ENCODE measurements around the gene PIAS2. TPM values are rescaled to one million over a fixed set of nuclear protein-coding genes. Genes with fewer than 3 reads are reported as not detected.

Gene PIAS2
- total and polyA plus RNA-seq, 9 of the 15 experiments (the other 6 are each of a cell fraction or from before 2014, with no cell fraction given), result 2.9 to 23.9 (median 12.0) TPM

DNA sequence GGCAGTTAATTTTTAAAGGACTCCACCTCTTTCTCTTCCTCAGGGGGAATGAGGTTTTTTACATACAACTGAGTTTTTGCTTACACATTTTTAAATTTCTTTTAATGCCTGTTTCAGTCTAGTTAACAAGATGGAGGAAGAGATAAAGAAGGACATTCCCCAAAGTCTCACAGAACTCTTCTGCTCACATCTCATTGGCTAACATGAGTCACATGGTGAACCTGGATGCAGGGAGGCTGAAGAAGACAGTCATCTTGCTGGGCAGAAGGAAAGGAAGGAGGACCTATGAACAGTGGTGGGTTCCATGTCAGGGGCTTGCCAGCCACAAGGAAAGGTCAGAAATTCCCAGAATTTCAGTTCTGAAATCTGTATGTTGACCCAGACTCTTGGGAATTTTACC is 150.1 kb downstream of the PIAS2 start:
- in situ Hi-C loops (cut with MboI) (loop anchor here (10.0 kb wide), 1 partner anchor 258 kb away; no protein-coding TSS in a partner anchor), intact Hi-C loops (cut with micrococcal nuclease) (no loop called here)
- CTCF ChIA-PET (ENCODE audit: low intra/inter-chr PET ratio), result no interaction called here
- Histone ChIP-seq H4K20me1 (replicated peaks; ENCODE audit: control insufficient read depth, insufficient read depth, low read length) (no peaks in the 10 kb centered on the region), H2AFZ (ENCODE audit: low read depth, low read length) (no peak overlapping the region), H3K9me1 (ENCODE audit: control insufficient read depth, insufficient read depth, low read length) (no peaks in the 10 kb centered on the region), H3K4me3 (no peak overlapping the region), H3K9me3 (replicated peaks; ENCODE audit: control insufficient read depth, insufficient read depth, low read depth, low read length) (no peaks in the 10 kb centered on the region), H3K9ac (ENCODE audit: insufficient read depth in 1 of 2, low read depth in 2 of 2, low read length in 2 of 2) (no peak overlapping the region), H3K27ac (ENCODE audit: extremely low read depth, low read depth, low read length) (no peak overlapping the region), H3K79me2 (ENCODE audit: control insufficient read depth, insufficient read depth, low read length) (no peaks in the 10 kb centered on the region), H3K27me3 (ENCODE audit: control insufficient read depth in 2 of 2, insufficient read depth in 2 of 2, low read length in 2 of 2) (no peaks in the 10 kb centered on the region; a peak in 1 of 5 replicates), H3K4me1 (replicated peaks in 1 of 2; ENCODE audit: control insufficient read depth in 2 of 2, insufficient read depth in 2 of 2, low read length in 2 of 2) (no peaks in the 10 kb centered on the region; a peak in 3 of 5 replicates), H3K4me2 (ENCODE audit: insufficient read depth, low read length) (no peak overlapping the region), H3K36me3 (ENCODE audit: control insufficient read depth, insufficient read depth, low read length) (no peaks in the 10 kb centered on the region)
- FAIRE-seq, result no peak
- peak; percentile 8 to 48 (median 22) for DNase-seq (ENCODE audit: extremely low read depth in 1 of 4, low spot score in 3 of 4)
- POLR2A ChIA-PET, result interaction anchor here (0.7 kb wide), 1 partner anchor 61 kb away, joined by 3 read pairs; no protein-coding TSS in a partner anchor
- BruUV-seq (replicated peaks), result no TSS peak
- TF ChIP-seq, protein P1, sequence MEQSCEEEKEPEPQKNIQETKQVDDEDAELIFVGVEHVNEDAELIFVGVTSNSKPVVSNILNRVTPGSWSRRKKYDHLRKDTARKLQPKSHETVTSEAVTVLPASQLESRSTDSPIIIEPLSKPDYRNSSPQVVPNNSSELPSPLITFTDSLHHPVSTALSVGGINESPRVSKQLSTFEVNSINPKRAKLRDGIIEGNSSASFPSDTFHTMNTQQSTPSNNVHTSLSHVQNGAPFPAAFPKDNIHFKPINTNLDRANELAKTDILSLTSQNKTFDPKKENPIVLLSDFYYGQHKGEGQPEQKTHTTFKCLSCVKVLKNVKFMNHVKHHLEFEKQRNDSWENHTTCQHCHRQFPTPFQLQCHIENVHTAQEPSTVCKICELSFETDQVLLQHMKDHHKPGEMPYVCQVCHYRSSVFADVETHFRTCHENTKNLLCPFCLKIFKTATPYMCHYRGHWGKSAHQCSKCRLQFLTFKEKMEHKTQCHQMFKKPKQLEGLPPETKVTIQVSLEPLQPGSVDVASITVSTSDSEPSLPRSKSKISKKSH (CRISPR knock-in tag; IDR thresholded peaks at IDR 0.05), result no peak
- TF ChIP-seq, protein P2, sequence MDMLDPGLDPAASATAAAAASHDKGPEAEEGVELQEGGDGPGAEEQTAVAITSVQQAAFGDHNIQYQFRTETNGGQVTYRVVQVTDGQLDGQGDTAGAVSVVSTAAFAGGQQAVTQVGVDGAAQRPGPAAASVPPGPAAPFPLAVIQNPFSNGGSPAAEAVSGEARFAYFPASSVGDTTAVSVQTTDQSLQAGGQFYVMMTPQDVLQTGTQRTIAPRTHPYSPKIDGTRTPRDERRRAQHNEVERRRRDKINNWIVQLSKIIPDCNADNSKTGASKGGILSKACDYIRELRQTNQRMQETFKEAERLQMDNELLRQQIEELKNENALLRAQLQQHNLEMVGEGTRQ (CRISPR knock-in tag; IDR thresholded peaks at IDR 0.05), result peak; percentile 91
- TF ChIP-seq, protein P3, sequence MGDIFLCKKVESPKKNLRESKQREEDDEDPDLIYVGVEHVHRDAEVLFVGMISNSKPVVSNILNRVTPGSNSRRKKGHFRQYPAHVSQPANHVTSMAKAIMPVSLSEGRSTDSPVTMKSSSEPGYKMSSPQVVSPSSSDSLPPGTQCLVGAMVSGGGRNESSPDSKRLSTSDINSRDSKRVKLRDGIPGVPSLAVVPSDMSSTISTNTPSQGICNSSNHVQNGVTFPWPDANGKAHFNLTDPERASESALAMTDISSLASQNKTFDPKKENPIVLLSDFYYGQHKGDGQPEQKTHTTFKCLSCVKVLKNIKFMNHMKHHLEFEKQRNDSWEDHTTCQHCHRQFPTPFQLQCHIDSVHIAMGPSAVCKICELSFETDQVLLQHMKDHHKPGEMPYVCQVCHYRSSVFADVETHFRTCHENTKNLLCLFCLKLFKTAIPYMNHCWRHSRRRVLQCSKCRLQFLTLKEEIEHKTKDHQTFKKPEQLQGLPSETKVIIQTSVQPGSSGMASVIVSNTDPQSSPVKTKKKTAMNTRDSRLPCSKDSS (IDR thresholded peaks at IDR 0.05; ENCODE audit: low read depth, partially characterized antibody), result no peak
- TF ChIP-seq RAD51 (IDR thresholded peaks at IDR 0.05; ENCODE audit: borderline replicate concordance, low read depth), result peak; percentile 65; the same call in 1 of the 2 replicates
- TF ChIP-seq, protein P4, sequence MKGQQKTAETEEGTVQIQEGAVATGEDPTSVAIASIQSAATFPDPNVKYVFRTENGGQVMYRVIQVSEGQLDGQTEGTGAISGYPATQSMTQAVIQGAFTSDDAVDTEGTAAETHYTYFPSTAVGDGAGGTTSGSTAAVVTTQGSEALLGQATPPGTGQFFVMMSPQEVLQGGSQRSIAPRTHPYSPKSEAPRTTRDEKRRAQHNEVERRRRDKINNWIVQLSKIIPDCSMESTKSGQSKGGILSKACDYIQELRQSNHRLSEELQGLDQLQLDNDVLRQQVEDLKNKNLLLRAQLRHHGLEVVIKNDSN (CRISPR knock-in tag; IDR thresholded peaks at IDR 0.05), result peak; percentile 46; the same call in 1 of the 2 replicates
- no peak for ATAC-seq
